CD4-positive, alpha-beta T cell treated with Interleukin-1 beta for 1 hour (primary cell): ENCODE measurements around the gene MTCH1.
"Not testable (repeated sequence)": the region's sequence is repeated elsewhere in the genome, so short reads cannot be mapped to it uniquely, and the experiment has no call there.

Experiments
- DNase-seq, 2 donors: peaks; one replicate each; pipeline ENCODE4 v3.0.0-alpha.2; 2020 to 2022

The MTCH1 gene

GRCh38 chr6:36946526-36946925 is 39.5 kb downstream of the MTCH1 start:
- DNase-seq: no peak

GRCh38 chr6:36945301-36945700 is 40.7 kb downstream of the MTCH1 start:
- DNase-seq: no peak

GRCh38 chr6:36944650-36945049 is 41.3 kb downstream of the MTCH1 start:
- no peak for DNase-seq

DNA sequence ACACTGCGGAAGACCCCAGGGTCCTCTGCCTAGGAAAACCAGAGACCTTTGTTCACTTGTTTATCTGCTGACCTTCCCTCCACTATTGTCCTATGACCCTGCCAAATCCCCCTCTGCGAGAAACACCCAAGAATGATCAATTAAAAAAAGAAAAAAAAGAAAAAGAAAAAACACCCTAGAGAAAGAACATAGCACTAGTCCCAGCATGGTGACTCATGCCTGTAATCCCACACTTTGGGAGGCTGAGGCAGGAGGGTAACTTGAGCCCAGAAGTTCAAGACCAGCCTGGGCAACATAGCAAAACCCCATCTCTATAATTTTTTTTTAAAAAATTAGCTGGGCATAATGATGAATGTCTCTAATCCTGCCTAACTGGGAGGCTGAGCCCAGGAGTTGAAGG is 43.7 kb downstream of the MTCH1 start:
- DNase-seq: not testable (repeated sequence)

- DNase-seq: not testable (repeated sequence)
These were observed 44.4 kb downstream of the MTCH1 start for GRCh38 chr6:36941561-36941960.

DNA sequence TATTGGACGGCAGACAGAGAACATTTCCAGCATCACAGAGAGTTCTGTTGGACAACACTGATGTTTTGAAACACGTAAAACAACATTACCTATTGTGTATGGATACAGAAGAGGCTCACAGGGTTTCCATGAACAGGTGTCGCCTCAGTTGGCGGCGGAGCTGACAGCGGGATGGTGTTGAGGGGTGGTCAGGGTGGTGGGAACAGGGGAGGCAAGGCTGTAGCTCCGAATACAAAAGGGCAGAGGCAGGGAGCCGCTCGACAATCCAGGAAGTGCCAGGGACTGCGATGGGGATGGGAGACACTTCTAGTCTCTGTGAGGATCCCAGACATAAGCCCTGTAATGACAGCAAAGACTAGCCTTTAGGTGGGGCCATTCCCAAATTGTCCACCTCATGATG is 46.0 kb downstream of the MTCH1 start:
- DNase-seq: no peak

DNA sequence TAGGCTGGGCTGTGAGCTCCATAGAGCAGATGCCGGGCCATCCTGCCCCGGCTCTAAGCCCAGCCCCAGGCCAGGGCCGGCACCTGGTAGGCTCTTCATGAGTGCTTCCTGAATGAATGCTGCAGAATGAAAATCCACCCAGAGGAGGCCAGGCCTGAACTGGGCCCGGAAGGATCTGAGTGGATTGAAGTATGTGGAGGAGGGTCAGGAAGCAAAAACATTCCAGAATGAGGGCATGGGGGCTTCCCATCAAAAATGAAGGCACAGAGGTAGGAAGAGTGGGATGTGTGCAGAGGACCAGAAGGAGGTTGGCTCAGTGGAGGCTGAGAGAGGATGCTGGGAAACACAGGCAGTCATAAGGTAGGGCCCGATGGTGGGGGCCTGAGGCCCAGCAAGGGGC is 47.0 kb downstream of the MTCH1 start:
- not testable (repeated sequence) for DNase-seq

DNA sequence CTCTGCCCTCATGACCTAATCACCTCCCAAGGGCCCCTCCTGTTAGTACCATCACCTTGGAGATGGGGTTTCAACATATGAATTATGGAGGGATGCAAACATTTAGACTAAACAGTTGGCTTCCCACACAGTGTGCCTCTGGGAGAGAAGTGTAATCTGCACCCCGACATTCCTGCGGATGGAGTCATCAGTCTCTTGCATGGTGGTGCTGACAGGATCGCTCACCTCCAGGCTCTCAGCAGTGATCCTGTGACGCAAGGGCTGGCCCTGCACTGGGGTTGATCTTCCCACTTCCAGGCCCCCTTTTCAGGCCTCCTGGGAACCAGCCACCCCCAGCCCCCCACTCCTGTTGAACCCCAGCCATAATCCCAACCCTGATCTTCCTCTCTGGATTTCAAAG is 47.5 kb downstream of the MTCH1 start:
- DNase-seq: no peak

- no peak for DNase-seq
These were observed 48.1 kb downstream of the MTCH1 start for GRCh38 chr6:36937896-36938295.

DNA sequence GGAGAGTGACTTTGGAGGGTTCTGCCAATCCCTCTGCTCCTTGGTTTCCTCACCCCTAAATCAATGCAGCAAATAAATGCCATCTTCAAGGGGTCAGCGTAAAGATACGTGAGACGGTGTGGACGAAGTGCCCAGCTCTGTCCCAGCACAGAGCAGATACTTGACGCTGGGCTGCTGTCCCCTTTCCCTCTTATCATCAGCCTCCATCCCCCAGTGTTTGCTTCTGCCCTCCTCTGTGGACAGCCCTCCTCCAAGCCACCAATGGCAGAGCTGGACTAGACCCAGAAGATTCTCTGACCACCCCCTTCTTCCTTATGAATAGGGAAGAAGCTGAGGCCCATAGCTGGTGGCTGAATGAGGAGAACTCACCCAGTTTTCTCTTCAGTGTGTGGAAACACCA is 49.2 kb downstream of the MTCH1 start:
- no peak for DNase-seq

DNA sequence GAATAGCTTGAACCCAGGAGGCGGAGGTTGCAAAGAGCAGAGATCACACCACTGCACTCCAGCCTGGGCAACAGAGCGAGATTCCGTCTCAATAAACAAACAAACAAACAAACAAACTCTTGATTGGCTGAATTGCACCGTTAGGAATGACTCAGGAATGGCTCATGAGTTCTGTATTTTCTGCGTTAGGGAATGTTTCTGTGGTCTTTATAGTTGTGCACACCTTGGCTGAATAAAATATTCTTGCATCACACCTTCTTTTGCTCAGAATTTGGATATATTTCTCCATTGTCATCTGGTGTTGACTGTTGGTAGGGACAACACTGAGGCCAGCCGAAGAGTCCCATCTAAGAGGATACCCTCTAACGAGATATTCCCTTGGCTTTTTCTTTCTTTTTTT is 51.1 kb downstream of the MTCH1 start:
- no peak for DNase-seq

DNA sequence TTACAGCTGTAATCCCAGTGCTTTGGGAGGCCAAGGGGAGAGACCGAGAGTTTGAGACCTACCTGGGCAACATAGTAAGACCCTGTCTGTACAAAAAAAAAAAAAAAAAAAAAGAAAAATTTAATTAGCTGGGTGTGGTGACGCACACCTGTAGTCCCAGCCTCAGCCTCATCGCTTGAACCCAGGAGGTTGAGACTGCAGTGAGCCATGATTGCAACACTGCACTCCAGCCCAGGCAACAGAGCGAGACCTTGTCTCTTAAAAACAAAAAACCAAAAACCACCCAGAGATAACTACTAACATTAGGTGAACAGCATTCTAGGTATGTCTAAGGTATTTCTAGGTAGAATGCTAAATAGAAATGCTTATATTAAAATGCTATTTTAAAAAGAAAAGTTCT is 52.5 kb downstream of the MTCH1 start:
- no peak for DNase-seq

DNA sequence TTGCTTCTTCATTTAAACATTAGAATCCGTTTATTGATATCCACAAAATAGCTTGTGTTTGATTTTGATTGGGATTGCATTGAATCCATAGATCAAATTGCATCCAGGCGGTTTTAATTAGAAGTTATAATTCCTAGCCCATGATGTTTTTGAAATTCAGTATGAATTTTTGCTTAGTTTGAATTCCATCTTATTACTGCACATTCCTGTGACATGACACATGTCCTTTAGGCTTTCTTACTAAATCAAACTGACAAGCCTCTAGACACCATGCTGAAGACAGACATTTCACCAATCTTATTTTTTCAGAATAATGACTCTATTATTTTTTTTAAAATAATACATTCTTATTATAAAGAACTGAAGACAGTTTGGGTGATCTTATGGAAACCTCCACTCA is 52.9 kb downstream of the MTCH1 start:
- DNase-seq: no peak

DNA sequence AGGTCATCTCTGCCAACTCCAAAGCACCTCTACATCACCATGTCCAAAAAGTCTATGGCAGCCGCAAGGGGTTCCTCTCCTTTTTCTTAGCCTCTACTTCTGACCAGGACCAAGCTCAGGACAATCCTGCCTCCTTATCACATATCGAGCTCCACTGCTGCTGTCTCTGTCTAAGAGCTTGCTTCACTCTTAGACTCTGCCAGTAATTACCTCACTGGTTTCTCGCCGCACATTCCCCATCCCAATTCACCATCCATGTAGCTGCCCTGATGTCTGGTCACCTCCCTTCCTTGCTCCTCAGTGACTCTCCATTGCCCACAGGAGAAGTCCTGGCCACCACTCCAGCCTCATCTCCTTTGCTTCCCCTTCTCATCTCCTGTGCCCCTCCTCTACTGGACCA is 55.5 kb downstream of the MTCH1 start:
- no peak for DNase-seq

DNA sequence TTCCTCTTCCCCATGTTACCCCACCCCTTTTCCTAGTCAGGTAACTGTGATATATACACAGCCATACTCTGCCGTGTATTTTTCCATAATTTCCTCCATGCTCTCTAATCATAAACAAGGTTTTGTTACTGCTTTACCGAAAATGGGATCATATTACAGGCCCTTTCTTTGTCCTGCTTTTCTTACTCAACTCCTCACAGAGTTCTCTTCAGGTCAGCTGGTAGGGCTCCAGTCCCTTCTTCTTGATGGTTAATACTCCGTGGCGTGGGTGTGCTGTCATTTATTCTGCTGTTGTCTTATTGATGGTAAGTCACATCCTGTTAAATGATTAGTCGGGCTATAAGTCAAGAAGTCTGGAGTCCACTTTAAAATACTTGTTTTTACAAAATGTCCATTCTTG is 56.4 kb downstream of the MTCH1 start:
- no peak for DNase-seq

- DNase-seq: no peak
These were observed 56.8 kb downstream of the MTCH1 start for GRCh38 chr6:36929152-36929551.

DNA sequence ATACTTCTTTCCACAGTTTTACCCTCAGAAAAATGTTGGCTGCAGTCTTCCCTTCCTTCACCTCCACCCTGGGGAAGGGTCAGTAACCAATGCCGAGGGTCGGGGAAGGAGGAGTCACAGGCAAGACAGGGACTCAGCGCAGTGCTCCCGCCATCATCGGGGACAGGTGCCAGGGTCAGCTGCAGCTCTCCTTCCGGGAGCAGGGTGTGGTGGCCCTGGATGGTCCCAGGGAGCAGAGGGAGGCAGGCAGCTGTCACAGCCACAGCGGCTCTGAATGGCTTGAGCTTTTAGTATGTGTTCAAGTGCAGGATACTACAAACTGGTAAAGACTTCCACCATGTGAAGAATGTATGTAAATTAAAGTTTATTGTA is 57.5 kb downstream of the MTCH1 start:
- DNase-seq: no peak

GRCh38 chr6:36927691-36928546 is 58.1 kb downstream of the MTCH1 start:
- no peak for DNase-seq

- no peak for DNase-seq
These were observed 59.1 kb downstream of the MTCH1 start for GRCh38 chr6:36926708-36927513.

DNA sequence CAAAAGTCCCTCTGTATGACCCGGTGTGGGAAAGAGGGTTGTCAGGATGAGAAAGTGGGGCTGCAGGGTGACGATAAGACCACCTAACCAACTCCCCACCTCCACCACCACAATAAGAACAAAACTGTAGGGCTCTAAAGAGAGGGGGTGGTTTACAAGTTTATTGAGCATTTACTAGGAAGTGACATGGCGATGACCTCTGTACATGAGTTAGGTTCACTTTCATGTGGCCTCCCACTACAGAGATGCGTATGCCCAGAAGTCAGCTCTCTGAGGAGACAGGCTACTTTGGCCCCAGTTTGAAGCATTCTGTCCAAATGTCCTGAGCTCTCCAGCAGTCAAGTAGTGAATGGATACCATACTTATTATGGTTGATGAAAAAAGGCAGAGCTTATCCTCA is 60.2 kb downstream of the MTCH1 start:
- no peak for DNase-seq

- no peak for DNase-seq
These were observed 61.1 kb downstream of the MTCH1 start for GRCh38 chr6:36924778-36925374.

DNA sequence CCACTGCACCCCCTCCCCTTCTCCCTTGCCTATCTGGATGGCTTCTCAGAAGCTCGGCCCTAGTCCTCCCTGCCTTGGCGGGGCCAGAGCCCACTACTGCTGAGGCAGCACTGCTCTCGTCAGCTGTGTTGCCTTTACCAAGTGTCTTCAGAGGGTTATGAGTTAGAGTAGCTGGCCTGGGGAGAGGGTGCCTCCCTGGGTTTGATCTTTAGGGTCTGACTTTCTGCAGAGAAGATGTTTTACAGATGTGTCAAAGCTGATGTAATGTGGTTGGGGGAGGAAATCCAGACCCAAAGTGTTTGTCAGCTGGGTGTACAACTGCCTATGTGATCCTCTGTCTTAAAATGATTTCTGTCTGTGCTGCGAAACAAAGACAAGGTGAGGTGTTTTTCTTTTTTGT is 61.9 kb downstream of the MTCH1 start:
- no peak for DNase-seq

- no peak for DNase-seq
These were observed 65.5 kb downstream of the MTCH1 start for GRCh38 chr6:36920546-36920945.

- no peak for DNase-seq
These were observed 65.9 kb downstream of the MTCH1 start for GRCh38 chr6:36920049-36920448.
